HL-60 (cell line): ENCODE results near the gene CHEK1.

Experiments used
- DNase-seq, 2 experiments: peaks; one replicate each; pipeline ENCODE4 v3.0.0-alpha.2; 2010 to 2020; ENCODE audit warnings: low read depth in 1 of 2, low spot score in 1 of 2
- H3K27ac ChIP-seq: fragments of 250-450 bp; sonication (Bioruptor Pico); replicated peaks from 2 replicates; pipeline ENCODE4 v1.5.1; 2020; ENCODE audit warnings: mild to moderate bottlenecking, moderate library complexity
- H3K27me3 ChIP-seq: fragments of 250-450 bp; sonication (Bioruptor Pico); 2 replicates; pipeline ENCODE4 v1.5.1; 2021; ENCODE audit warnings: mild to moderate bottlenecking, moderate library complexity; ENCODE audit not compliant: insufficient read depth, poor library complexity, severe bottlenecking
- H3K4me3 ChIP-seq: replicated peaks from 2 replicates; pipeline ENCODE4 v1.5.1; 2011; ENCODE audit warnings: mild to moderate bottlenecking, control low read depth, low read length; ENCODE audit not compliant: insufficient read depth
- GABPA ChIP-seq: IDR thresholded peaks from 2 replicates; pipeline ENCODE4 v1.6.1; 2012; ENCODE audit warnings: low read depth
- POLR2AphosphoS5 ChIP-seq: IDR thresholded peaks from 2 replicates; pipeline ENCODE4 v1.6.1; 2012; ENCODE audit warnings: low read depth
- SPI1 ChIP-seq: IDR thresholded peaks from 2 replicates; pipeline ENCODE4 v1.6.1; 2012; ENCODE audit warnings: low read depth, mild to moderate bottlenecking, borderline replicate concordance
- TF ChIP-seq, protein P1 (sequence below): IDR thresholded peaks from one replicate; pipeline ENCODE4 v1.5.1; 2011; ENCODE audit warnings: low read length, control low read depth, inconsistent platforms; ENCODE audit not compliant: insufficient read depth
- TF ChIP-seq, protein P2 (sequence below): IDR thresholded peaks from 2 replicates; pipeline ENCODE4 v1.6.1; 2012; ENCODE audit warnings: low read depth; ENCODE audit not compliant: insufficient replicate concordance

The CHEK1 gene

DNA sequence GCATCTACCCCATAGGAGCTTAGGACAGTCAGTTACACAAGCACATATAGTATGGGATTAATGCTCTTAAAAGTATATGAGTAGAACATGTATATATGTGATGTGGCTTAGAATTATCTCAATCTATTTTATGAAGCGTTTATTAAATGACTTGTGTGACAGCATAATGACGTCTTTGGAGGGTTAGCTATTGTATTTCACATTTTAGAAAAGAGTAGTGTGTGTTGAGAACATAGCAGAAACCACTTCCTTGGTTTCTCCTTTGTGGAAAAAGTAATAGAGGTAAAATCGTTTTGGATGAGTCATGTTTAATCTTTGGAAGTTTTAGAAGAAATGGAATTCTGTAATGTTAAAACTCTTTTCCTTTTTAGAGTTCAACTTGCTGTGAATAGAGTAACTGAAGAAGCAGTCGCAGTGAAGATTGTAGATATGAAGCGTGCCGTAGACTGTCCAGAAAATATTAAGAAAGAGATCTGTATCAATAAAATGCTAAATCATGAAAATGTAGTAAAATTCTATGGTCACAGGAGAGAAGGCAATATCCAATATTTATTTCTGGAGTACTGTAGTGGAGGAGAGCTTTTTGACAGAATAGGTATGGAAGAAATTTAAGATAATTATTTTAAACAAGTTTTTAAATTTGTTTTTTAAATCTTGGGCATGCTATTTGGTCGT, 2.4 kb downstream of the CHEK1 start:
- TF ChIP-seq, protein P1, sequence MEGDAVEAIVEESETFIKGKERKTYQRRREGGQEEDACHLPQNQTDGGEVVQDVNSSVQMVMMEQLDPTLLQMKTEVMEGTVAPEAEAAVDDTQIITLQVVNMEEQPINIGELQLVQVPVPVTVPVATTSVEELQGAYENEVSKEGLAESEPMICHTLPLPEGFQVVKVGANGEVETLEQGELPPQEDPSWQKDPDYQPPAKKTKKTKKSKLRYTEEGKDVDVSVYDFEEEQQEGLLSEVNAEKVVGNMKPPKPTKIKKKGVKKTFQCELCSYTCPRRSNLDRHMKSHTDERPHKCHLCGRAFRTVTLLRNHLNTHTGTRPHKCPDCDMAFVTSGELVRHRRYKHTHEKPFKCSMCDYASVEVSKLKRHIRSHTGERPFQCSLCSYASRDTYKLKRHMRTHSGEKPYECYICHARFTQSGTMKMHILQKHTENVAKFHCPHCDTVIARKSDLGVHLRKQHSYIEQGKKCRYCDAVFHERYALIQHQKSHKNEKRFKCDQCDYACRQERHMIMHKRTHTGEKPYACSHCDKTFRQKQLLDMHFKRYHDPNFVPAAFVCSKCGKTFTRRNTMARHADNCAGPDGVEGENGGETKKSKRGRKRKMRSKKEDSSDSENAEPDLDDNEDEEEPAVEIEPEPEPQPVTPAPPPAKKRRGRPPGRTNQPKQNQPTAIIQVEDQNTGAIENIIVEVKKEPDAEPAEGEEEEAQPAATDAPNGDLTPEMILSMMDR = no peak
- TF ChIP-seq POLR2AphosphoS5 (no peak), GABPA (no peak), SPI1 (no peak)
- TF ChIP-seq, protein P2, sequence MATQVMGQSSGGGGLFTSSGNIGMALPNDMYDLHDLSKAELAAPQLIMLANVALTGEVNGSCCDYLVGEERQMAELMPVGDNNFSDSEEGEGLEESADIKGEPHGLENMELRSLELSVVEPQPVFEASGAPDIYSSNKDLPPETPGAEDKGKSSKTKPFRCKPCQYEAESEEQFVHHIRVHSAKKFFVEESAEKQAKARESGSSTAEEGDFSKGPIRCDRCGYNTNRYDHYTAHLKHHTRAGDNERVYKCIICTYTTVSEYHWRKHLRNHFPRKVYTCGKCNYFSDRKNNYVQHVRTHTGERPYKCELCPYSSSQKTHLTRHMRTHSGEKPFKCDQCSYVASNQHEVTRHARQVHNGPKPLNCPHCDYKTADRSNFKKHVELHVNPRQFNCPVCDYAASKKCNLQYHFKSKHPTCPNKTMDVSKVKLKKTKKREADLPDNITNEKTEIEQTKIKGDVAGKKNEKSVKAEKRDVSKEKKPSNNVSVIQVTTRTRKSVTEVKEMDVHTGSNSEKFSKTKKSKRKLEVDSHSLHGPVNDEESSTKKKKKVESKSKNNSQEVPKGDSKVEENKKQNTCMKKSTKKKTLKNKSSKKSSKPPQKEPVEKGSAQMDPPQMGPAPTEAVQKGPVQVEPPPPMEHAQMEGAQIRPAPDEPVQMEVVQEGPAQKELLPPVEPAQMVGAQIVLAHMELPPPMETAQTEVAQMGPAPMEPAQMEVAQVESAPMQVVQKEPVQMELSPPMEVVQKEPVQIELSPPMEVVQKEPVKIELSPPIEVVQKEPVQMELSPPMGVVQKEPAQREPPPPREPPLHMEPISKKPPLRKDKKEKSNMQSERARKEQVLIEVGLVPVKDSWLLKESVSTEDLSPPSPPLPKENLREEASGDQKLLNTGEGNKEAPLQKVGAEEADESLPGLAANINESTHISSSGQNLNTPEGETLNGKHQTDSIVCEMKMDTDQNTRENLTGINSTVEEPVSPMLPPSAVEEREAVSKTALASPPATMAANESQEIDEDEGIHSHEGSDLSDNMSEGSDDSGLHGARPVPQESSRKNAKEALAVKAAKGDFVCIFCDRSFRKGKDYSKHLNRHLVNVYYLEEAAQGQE = no peak
- H3K27me3 ChIP-seq = no peaks in the 10 kb centered on the region
- H3K4me3 ChIP-seq = peak overlapping the region; percentile 93
- no peak for DNase-seq
- H3K27ac ChIP-seq = no peak overlapping the region; the same call in 1 of the 2 replicates

DNA sequence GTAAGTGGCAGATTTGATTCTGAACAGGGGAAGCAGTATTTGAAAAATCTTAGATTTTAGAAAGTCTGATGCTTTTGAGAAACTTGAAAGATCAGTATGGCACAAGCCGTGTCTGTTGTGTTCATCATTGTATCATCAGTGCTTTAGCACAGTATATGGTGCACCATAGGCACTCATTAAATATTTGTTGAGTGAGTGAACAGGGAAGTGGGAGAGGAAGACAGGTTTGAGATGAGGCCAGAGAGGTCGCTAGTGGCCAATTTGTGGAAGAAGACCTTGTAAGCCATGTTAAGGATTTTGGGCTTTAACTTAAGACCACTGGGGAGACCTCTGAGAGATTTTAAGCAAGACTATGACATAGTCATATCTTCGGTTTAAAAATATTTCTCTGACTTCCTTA, 12.9 kb downstream of the CHEK1 start:
- Histone ChIP-seq H3K4me3 (no peak overlapping the region), H3K27me3 (no peaks in the 10 kb centered on the region), H3K27ac (no peak overlapping the region)
- DNase-seq = no peak
- TF ChIP-seq, protein P2 = no peak
- TF ChIP-seq POLR2AphosphoS5 (no peak), GABPA (no peak), SPI1 (no peak)
- TF ChIP-seq, protein P1 = no peak

DNA sequence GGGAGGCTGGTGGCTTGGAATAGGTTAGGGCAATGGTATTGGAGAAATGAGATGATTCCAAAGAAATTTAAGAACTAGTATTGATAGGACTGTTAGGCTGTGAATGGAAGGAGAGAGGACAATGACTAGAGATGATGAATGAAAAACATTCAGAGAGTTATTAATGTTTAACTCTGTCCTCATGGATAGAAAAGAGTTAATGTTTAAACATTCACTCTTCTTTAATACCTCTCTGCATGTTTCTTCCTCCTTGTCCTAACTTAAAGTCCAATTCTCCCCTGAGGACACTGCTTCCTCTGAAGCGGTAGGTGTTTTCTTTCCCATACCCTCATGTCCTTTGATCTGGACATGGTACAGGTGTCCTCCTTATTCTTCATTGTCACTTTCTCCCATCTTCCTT, 13.4 kb downstream of the CHEK1 start:
- Histone ChIP-seq H3K27ac (no peak overlapping the region), H3K4me3 (no peak overlapping the region), H3K27me3 (no peaks in the 10 kb centered on the region)
- TF ChIP-seq, protein P2 = no peak
- TF ChIP-seq, protein P1 = no peak
- no peak for TF ChIP-seq SPI1
- no peak for TF ChIP-seq GABPA
- TF ChIP-seq POLR2AphosphoS5 = no peak
- DNase-seq = no peak
